Stimulated activated CD4-positive, alpha-beta T cell treated with anti-CD3 and anti-CD28 coated beads, Interleukin-2, amount 100 ng/mL, for 24 hours (primary cell): Measurements from ENCODE around the gene CSPG5.

Experiments
- DNase-seq, 2 donors: peaks; one replicate each; pipeline ENCODE4 v3.0.0-alpha.2; 2020

The CSPG5 gene, protein sequence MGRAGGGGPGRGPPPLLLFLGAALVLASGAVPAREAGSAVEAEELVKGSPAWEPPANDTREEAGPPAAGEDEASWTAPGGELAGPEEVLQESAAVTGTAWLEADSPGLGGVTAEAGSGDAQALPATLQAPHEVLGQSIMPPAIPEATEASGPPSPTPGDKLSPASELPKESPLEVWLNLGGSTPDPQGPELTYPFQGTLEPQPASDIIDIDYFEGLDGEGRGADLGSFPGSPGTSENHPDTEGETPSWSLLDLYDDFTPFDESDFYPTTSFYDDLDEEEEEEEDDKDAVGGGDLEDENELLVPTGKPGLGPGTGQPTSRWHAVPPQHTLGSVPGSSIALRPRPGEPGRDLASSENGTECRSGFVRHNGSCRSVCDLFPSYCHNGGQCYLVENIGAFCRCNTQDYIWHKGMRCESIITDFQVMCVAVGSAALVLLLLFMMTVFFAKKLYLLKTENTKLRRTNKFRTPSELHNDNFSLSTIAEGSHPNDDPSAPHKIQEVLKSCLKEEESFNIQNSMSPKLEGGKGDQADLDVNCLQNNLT

DNA sequence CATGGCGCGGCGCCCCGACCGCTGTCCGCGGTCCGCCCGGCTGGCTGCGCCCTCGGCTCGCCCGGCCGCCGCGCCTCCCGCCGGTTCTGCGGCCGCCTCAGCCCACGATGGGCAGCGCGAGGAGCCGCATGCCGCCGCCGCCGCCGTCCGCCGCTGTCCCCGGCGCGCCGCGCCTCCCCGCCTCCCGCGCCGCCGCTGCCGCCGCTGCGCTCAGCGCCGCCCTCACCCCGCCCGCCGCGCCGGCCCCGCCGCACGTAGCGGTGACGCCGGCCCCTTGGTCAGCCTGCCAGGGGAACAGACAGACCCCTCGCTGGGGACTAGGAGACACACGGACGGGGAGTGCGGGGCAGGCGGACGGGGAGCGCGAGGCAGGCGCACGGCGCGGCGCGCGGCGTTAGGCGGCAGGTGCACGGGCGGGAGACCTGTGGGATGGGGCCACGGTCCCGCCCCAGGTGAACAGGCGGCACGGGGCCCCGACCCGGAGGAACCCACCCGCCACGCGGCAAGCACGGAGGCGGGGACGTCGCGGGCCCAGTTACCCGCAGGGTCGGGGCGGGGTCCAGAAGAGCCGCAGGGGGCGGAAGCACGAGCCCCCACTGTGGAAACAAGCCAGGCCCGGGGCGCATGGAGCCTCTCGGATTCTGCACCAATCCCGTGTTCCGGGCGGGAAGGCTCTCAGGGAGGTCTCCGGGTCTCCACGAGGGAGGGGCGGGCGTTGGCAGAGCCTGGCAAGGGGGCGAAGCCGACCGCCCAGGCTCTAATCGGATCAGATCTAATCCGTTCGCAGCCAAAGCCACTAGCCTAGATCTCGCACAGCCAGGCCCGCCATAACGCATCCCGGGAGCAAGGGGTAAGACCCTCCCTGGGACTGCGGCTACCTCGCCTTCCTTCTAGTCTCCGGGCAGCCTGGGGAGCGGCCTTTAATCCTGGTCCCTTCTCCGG, at the start of gene CSPG5:
CSPG5 (minus strand) TSS at position 175 of the 942 bp plus-strand sequence; CDS start at position 3, 172 bp downstream.
- DNase-seq: peak; percentile 35 to 47

GRCh38 chr3:47628426-47628825, 49.8 kb upstream of the CSPG5 start:
- DNase-seq: no peak

DNA sequence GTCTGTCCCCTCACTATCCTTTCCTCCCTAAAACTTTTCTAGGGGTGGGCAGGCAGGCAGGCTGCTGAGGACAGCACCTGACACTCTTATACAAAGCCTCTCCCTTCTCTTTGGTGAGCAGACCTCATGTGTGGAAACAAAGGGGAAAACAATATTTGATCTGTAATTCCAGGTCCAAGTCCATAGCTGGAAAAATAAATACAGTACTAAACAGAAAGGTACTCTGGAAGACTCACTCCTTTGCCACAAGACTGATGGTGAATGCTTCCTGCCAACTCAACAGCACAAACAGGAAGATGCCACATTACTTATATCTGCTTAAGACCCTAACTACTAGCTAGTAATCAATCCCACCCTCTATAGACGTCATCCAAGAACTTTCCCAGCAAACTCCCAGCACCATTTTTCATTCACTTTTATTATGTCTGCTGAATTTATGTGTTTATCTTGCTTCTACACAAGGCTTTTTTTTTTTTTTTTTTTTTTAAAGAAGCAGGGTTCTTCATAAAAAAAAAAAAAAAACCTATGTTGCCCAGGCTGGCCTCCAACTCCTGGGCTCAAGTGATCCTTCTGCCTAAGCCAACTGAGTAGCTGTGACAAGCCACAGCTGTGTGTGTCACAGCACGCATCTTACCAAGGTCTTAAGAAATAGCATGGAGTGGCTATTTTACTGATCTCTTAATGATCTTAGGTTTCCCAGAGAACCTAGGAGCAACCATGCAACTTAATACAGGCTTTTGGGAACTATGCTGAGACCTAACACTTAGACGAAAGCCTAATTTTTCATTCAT, 44.2 kb upstream of the CSPG5 start:
- DNase-seq: no peak

GRCh38 chr3:47617086-47618010, 38.7 kb upstream of the CSPG5 start:
- DNase-seq: no peak

DNA sequence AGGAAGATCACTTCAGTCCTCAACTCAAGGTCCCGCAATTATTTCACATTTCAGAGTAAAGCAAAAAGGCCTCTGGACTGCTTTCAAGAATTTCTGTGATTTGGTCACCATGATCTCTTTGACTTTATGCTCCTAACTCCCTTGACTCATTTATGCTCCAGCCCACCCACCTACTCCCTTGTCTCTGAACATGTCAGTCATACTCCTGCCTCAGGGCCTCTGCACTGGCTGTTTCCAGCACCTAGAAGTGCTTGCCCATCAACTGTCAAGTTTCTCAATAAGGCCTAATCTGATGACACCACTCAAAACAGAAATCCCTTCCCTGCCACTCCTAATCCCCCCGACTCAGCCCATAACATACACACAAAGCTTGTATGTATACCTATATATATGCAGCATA, 36.1 kb upstream of the CSPG5 start:
- no peak for DNase-seq

DNA sequence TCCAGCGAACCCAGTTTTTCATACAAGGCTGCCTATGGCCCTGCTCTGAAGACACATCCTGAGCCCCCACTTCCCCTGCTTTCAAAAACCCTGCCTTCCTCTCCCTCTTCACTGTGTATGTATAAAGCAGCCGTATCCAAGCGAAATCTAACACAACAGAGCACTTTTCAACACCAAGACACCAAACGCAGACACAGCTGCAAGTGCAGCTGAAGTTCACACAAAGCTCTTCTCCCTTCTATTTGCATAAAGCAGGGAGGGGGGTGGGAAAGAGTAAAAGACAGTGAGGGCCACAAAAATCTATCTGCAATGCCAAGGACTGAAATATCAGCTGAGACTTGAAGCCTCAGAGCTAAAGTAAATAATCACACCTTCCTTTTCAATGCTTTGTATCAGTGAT, 35.1 kb upstream of the CSPG5 start:
- no peak for DNase-seq

DNA sequence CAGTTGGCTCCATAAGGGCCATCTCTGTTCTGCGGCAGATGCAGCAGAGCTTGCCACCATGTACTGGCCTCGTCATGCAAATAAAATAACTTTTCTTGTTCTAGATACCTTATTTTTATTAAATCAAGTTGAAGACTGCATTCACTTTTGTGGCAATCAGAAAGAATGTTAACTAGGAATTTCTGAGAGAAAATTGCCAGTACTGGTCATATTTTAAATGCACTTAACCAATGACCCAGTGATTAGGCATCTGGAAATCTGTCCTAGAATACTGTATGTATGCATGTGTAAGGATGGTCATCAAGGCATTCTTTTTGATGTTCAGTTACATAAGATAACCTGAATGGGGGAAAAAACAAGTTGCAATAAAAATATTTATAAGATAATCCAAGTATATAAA, 34.2 kb upstream of the CSPG5 start:
- no peak for DNase-seq

DNA sequence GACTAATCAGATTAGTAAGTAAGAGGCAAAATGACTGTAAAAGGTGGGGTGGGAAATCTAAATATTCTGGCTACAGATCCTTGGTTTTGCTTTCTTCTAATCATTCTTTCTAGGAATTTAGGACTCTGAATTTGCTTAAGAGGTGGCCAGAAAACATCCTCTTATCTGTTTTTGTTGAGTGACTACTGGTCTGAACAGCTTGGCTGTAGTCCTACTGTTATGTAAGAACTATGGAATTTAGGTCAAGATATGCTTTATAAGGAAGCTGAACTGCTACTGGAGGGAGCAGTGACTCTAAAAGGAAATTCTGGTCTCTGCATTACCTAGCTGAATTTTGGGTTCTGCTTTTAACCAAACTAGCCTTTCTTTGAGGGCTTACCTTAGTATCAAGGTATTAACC, 33.5 kb upstream of the CSPG5 start:
- DNase-seq: no peak

DNA sequence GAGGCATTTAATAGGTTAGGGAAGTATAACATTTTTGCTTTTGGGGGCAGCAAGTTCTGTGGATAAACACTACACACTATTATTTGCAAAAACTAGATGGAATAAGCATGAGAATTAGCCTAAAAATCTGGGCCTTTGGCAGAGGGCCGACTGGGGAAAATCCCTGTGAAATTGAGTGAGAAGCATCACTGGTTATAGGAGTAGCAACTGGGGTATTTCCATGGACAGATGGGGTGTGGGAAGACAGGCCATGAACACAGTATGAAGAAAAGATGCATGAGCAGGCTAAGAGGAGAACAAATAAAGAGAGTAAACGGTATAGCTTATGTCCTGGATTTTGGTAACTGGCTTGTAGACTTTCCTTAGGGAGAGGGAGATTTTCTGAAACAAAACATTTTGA, 32.9 kb upstream of the CSPG5 start:
- no peak for DNase-seq

- DNase-seq: no peak
Measured at GRCh38 chr3:47610583-47610982, 31.9 kb upstream of the CSPG5 start.

GRCh38 chr3:47607335-47607734, 28.7 kb upstream of the CSPG5 start:
- DNase-seq: no peak

DNA sequence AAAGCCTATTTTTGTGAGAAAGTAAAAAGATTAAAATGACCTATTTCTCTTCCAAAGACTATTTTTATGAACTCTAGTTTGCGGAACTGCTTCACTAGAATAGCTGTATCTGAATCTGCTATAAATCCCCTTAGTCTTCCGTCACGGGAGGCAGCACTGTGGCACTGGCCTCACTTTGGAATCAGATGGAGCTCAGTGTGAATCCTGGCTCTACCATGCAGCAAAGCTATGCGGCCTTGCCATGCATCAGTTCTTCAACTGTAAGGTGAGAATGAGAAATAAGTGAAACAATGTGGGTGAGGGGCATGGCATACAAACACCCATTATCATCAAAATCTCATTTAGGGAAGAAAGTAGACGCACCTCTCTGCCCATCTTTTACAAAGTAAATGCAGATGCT, 27.5 kb upstream of the CSPG5 start:
- DNase-seq: no peak

DNA sequence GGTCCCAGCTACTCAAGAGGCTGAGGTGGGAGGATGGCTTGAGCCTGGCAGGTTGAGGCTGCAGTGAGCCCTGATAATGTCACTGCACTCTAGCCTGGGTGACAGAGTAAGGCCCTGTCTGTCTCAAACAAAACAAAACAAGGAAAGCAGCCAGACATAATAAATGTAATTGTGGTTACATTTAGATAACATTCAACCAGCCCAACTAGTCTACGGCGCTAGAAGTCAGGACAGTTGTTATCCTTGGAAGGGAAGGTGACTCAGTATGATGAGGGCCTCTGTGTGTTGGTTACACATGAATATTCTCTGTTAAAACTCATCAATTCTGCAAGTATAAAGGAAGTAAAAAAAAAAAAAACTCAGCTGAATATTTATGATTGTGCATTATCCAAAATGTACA, 27.0 kb upstream of the CSPG5 start:
- no peak for DNase-seq

DNA sequence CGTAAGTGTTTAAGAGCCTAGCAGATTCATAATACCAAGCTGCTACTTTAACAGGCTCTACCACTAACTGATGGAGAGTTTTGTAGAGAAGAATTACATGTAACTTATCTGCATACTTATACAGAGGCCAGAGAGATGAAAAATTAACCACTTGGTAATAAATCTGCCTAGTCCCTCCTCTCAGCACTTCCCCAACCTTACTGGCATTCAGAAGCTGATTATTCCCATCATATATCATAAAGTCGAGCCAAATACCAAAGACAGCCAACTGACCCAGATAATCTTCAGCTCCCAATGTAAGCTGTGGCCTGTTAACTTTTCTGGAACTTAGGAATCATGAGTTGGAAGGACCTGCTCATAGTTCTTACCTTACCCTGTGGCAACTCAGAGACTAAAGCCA, 25.5 kb upstream of the CSPG5 start:
- no peak for DNase-seq

DNA sequence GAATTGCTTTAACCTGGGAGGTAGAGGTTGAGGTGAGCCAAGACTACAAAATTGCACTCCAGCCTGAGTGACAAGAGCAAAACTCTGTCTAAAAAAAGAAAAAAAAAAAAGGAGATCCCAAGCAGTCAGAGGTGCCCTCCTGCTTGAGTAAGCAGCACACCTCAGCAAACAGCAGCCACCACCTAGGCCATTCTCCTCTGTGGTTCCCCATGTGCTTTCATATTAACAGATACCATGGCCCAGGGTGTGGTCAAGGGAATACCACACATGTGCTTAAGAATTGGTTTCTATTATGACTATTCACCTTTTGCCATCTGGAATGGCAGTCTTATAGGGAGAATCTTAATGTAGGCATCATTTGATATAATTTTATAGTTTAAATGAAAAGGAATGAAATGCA, 24.7 kb upstream of the CSPG5 start:
- DNase-seq: no peak

GRCh38 chr3:47601281-47601680, 22.6 kb upstream of the CSPG5 start:
- no peak for DNase-seq

GRCh38 chr3:47594792-47595191, 16.1 kb upstream of the CSPG5 start:
- DNase-seq: no peak

GRCh38 chr3:47592066-47592795, 13.6 kb upstream of the CSPG5 start:
- no peak for DNase-seq

- no peak for DNase-seq
Measured at GRCh38 chr3:47590216-47590615, 11.6 kb upstream of the CSPG5 start.

DNA sequence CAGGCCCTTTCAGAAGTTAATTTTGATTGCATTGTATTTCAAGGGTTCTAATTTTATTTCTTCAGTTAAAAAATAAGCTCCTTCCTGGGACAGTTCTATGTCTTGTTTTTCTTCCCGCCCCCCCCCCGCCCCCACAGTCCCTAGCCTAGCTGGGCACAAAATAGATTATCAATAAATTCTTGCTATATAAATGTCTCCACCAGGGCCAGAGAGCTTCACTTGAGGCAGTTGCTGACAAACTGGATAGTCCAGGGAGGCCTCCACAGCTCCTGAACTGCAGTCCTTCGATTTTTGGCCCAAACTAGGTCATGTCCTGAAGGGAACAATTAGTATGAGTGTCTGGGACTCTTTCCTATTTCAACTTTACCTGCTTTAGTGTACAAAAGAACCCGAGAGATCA, 9.9 kb upstream of the CSPG5 start:
- no peak for DNase-seq

DNA sequence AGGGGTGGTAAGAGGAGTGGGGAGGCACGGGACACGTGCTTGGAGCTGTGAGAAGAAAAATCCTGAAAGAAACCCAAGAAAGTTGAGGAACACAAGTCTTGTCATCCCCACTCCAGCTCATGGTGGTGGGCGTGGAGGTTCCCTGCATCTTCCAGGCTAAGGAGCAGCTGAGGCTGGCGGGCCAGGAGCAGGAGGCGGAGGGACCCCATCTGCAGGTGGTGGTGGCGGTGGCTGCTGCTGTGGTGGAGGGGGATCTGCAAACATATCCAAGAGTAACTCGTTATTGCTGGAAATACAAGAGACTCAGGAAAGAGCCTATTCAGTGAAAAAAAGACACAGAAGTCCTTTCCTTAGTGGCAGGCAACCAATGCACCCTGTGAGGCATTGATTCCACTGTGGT, 9.4 kb upstream of the CSPG5 start:
- no peak for DNase-seq
